Osteocyte (in vitro differentiated cells): Measurements from ENCODE around the gene FRMPD1. TPM values are rescaled to one million over a fixed set of nuclear protein-coding genes. Genes with fewer than 3 reads are reported as not detected.

Experiments
- DNase-seq: peaks from one replicate; pipeline ENCODE4 v3.0.0; 2021; ENCODE audit warnings: mixed read lengths; ENCODE audit not compliant: unreplicated experiment; ENCODE audit errors: extremely low spot score
- H3K27ac Mint-ChIP-seq: one replicate; pipeline ENCODE4 v1.8.0; 2021; ENCODE audit warnings: mild to moderate bottlenecking, mixed read lengths; ENCODE audit not compliant: unreplicated experiment
- H3K27me3 Mint-ChIP-seq: one replicate; pipeline ENCODE4 v1.8.0; 2021; ENCODE audit warnings: mixed read lengths; ENCODE audit not compliant: unreplicated experiment
- H3K36me3 Mint-ChIP-seq: one replicate; pipeline ENCODE4 v1.8.0; 2021; ENCODE audit warnings: mixed read lengths; ENCODE audit not compliant: unreplicated experiment
- H3K4me1 Mint-ChIP-seq: one replicate; pipeline ENCODE4 v1.8.0; 2021; ENCODE audit warnings: mixed read lengths; ENCODE audit not compliant: unreplicated experiment
- H3K4me3 Mint-ChIP-seq: one replicate; pipeline ENCODE4 v1.8.0; 2021; ENCODE audit warnings: mild to moderate bottlenecking, moderate library complexity, mixed read lengths; ENCODE audit not compliant: unreplicated experiment
- H3K9me3 Mint-ChIP-seq: one replicate; pipeline ENCODE4 v1.8.0; 2021; ENCODE audit warnings: mixed read lengths; ENCODE audit not compliant: unreplicated experiment
- total RNA-seq: library from RNA; stranded (reverse); gene quantifications from 2 replicates; pipeline ENCODE4 v1.2.1, GENCODE V29; 2021
- TF ChIP-seq, protein P1 (sequence below): fragments of 200-600 bp; sonication (generic); IDR thresholded peaks from 2 replicates; pipeline ENCODE4 v1.5.0; 2021; ENCODE audit warnings: antibody characterized with exemption, mild to moderate bottlenecking, moderate library complexity

FRMPD1 gene
- total RNA-seq, 1 donor from 2014 or later, result not detected

DNA sequence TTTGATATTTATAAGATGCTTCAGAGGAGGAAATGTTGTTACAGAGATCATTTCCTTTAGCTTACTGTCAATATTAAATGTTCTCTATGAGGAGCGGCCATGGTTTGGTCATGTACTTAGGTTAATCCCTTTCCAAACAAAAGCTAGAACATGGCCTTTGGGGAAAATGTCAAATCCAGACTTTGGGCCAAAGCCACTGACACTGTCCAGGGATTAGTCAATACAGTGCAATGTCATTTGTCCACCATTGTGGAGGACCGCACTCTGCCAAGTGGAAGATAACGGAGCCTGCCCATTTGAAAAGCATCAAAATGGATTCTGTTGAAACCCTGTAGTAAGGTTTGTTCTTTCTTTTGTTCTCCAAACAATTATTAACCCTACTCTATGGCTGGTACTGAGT is 50.1 kb downstream of the FRMPD1 start:
- Mint-ChIP-seq H3K4me3 (no peak overlapping the region), H3K36me3 (no peaks in the 10 kb centered on the region), H3K4me1 (no peaks in the 10 kb centered on the region), H3K27me3 (peaks cover 57% of the 10 kb centered on the region), H3K9me3 (no peaks in the 10 kb centered on the region), H3K27ac (no peak overlapping the region)
- DNase-seq, result no peak
- TF ChIP-seq, protein P1, sequence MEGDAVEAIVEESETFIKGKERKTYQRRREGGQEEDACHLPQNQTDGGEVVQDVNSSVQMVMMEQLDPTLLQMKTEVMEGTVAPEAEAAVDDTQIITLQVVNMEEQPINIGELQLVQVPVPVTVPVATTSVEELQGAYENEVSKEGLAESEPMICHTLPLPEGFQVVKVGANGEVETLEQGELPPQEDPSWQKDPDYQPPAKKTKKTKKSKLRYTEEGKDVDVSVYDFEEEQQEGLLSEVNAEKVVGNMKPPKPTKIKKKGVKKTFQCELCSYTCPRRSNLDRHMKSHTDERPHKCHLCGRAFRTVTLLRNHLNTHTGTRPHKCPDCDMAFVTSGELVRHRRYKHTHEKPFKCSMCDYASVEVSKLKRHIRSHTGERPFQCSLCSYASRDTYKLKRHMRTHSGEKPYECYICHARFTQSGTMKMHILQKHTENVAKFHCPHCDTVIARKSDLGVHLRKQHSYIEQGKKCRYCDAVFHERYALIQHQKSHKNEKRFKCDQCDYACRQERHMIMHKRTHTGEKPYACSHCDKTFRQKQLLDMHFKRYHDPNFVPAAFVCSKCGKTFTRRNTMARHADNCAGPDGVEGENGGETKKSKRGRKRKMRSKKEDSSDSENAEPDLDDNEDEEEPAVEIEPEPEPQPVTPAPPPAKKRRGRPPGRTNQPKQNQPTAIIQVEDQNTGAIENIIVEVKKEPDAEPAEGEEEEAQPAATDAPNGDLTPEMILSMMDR, result no peak

DNA sequence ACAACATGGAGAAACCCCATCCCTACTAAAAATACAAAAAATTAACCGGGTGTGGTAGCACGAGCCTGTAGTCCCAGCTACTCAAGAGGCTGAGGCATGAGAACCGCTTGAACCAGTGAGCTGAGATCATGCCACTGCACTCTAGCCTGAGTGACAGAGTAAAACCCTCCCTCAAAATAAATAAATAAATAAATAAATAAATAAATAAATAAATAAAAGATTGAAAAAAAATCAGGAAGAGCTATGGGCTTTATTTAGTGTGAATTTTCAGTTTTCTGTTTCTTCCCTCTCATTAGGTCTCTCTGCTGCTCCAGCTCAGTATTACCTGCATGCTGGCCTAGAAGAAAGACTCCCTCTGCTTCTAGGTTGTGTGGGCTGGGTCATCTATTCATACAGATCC is 55.0 kb downstream of the FRMPD1 start:
- peaks cover 78% of the 10 kb centered on the region for H3K27me3 Mint-ChIP-seq
- no peak overlapping the region for H3K4me3 Mint-ChIP-seq

DNA sequence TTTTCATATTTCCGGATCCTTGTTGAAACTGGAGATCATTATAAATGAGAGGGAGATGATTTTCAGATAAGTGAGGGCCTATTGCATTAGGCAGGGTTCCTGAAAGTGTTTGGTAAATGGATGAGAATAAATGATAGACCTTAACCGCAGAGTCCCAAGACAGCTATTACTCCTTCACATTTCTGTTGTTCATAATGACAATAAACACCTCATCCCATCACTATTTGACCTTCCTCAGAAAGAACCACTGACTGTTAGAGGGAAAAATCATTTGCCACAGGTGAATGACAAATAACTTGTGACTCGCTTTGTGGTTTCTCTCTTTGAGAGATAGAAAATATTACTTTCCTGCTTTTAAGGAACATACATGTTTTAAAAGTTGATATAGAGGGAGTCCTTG is 55.5 kb downstream of the FRMPD1 start:
- no peaks in the 10 kb centered on the region for H3K9me3 Mint-ChIP-seq
- H3K4me1 Mint-ChIP-seq, result no peaks in the 10 kb centered on the region
- no peak for DNase-seq
- TF ChIP-seq, protein P1, result no peak
- peaks cover 78% of the 10 kb centered on the region for H3K27me3 Mint-ChIP-seq
- no peaks in the 10 kb centered on the region for H3K36me3 Mint-ChIP-seq
- H3K27ac Mint-ChIP-seq, result no peak overlapping the region
- no peak overlapping the region for H3K4me3 Mint-ChIP-seq

More for the DNA sequence above, 55.0 kb downstream of the FRMPD1 start:
- no peak overlapping the region for H3K27ac Mint-ChIP-seq
- no peaks in the 10 kb centered on the region for H3K9me3 Mint-ChIP-seq
- no peaks in the 10 kb centered on the region for H3K36me3 Mint-ChIP-seq
- no peaks in the 10 kb centered on the region for H3K4me1 Mint-ChIP-seq
- TF ChIP-seq, protein P1, result no peak
- no peak for DNase-seq

DNA sequence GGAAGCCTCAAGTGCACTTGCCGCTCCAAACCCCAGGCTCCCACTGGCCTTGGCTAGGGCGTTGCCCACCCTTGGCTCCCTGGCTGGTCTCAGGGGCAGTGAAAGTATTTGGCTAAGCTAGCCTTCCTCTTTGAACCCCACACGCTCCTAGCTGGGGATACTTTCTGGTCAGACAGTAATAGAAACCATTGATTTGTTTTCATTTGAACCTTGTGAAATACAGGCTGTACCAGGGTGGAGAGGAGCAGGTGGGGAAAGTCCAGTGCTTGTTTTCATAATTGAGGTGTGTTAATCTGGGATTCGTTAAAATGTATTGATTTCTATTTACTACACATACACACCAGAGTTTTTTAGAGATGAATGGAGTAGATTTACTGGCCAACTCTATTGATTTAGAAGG is 57.0 kb downstream of the FRMPD1 start:
- Mint-ChIP-seq H3K4me3 (no peak overlapping the region), H3K27me3 (peaks cover 70% of the 10 kb centered on the region), H3K9me3 (no peaks in the 10 kb centered on the region), H3K36me3 (no peaks in the 10 kb centered on the region), H3K4me1 (no peaks in the 10 kb centered on the region), H3K27ac (no peak overlapping the region)
- TF ChIP-seq, protein P1, result no peak
- DNase-seq, result no peak

DNA sequence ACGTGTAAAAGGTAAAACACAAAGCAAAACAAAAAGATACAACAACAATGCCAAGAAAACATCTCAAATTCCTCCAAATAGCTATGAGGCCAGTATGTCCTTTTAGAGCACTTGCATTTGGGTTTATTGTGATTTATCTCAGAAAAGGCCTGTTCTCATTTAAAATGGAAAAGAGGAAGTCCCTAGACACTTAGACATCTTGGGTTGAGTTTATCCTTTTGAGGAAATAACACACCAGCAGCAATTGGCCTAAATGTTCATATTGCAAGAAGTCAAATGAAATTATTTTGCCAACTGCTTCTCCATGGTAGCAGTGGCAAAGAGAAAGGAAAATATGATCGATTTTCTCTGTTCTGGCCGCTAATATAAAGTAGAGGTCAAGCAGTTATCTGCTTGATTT is 59.3 kb downstream of the FRMPD1 start:
- DNase-seq, result no peak
- peaks cover 71% of the 10 kb centered on the region for H3K27me3 Mint-ChIP-seq
- no peak overlapping the region for H3K4me3 Mint-ChIP-seq
- H3K9me3 Mint-ChIP-seq, result no peaks in the 10 kb centered on the region
- no peaks in the 10 kb centered on the region for H3K4me1 Mint-ChIP-seq
- H3K36me3 Mint-ChIP-seq, result no peaks in the 10 kb centered on the region
- H3K27ac Mint-ChIP-seq, result no peak overlapping the region
- TF ChIP-seq, protein P1, result no peak
